Sigmoid colon (tissue), 7 donors: ENCODE data around the gene RFPL1. TPM values are rescaled to one million over a fixed set of nuclear protein-coding genes. Genes with fewer than 3 reads are reported as not detected.
A peak's percentile ranks its signal among the peaks of the same experiment; 100 is the strongest.

Experiments
- DNase-seq: peaks from one replicate; pipeline ENCODE4 v3.0.0-alpha.2; 2019
- H3K27ac ChIP-seq, 4 donors: fragments of 200-600 bp; sonication (generic); one replicate each; pipeline ENCODE4 v1.5.1; 2016 to 2019; ENCODE audit warnings: mild to moderate bottlenecking in 1 of 4
- H3K27me3 ChIP-seq, 3 donors: fragments of 200-600 bp; sonication (generic); one replicate each; pipeline ENCODE4 v1.5.1; 2019; ENCODE audit warnings: mild to moderate bottlenecking in 1 of 3
- H3K36me3 ChIP-seq, 4 donors: fragments of 200-600 bp; sonication (generic); one replicate each; pipeline ENCODE4 v1.5.1; 2016 to 2019
- H3K4me1 ChIP-seq, 4 donors: fragments of 200-600 bp; sonication (generic); one replicate each; pipeline ENCODE4 v1.5.1; 2017 to 2019
- H3K4me3 ChIP-seq, 4 donors: fragments of 200-600 bp; sonication (generic); one replicate each; pipeline ENCODE4 v1.5.1; 2017 to 2019; ENCODE audit warnings: mild to moderate bottlenecking in 2 of 4, moderate library complexity in 1 of 4
- H3K9me3 ChIP-seq, 4 donors: fragments of 200-600 bp in 3 of 4; sonication (generic) in 3 of 4; one replicate each; pipeline versions ENCODE4 v1.5.1 to v1.6.1; 2013 to 2019
- CTCF ChIP-seq, 4 experiments: fragments of 450-650 bp in 3 of 4; fragments of 200-600 bp in 1 of 4; IDR thresholded peaks; one replicate each; pipeline ENCODE4 v1.5.1; 2016 to 2019; ENCODE audit warnings: antibody characterized with exemption in 4 of 4, mild to moderate bottlenecking in 3 of 4, moderate library complexity in 2 of 4
- EP300 ChIP-seq, 4 donors: sonication (generic); formaldehyde crosslinking; IDR thresholded peaks; one replicate each; pipeline ENCODE4 v1.6.1; 2017; ENCODE audit warnings: antibody characterized with exemption in 4 of 4
- POLR2A ChIP-seq, 2 donors: fragments of 450-650 bp; IDR thresholded peaks; one replicate each; pipeline ENCODE4 v1.6.1; 2016; ENCODE audit warnings: antibody characterized with exemption in 2 of 2, mild to moderate bottlenecking in 2 of 2, moderate library complexity in 2 of 2
- POLR2AphosphoS5 ChIP-seq, 4 donors: sonication (generic); formaldehyde crosslinking; IDR thresholded peaks; one replicate each; pipeline ENCODE4 v1.6.1; 2017; ENCODE audit warnings: antibody characterized with exemption in 4 of 4
- WGBS, 2 donors: extraction: QIAGEN DNeasy Blood & Tissue Kit; methylation state at CpG; one replicate each; pipeline ENCODE4 v1.1.7; 2013; 5-methylcytosine and 5-hydroxymethylcytosine counted together
- intact Hi-C: fragments of 100-400 bp; cut with DNase I; formaldehyde crosslinking; loops from one replicate; pipeline ENCODE4 v1.15.1; 2023
- polyA plus RNA-seq, 3 donors: library from polyadenylated mRNA; stranded (reverse); fragments of 200-250 nt; gene quantifications; one replicate each; pipeline ENCODE4 v1.2.3, GENCODE V29; 2013
- total RNA-seq, 4 donors: library from RNA; depleted of rRNA; stranded (reverse); fragments of >200 nt; gene quantifications; one replicate each; pipeline ENCODE4 v1.1.0, GENCODE V29; 2016
- donor health status: healthy with polysubstance abuse.
- donor health status: Bipolar disorder and iron deficiency.
- donor health status: healthy.

Gene RFPL1
- total and polyA plus RNA-seq, 7 donors: not detected

DNA sequence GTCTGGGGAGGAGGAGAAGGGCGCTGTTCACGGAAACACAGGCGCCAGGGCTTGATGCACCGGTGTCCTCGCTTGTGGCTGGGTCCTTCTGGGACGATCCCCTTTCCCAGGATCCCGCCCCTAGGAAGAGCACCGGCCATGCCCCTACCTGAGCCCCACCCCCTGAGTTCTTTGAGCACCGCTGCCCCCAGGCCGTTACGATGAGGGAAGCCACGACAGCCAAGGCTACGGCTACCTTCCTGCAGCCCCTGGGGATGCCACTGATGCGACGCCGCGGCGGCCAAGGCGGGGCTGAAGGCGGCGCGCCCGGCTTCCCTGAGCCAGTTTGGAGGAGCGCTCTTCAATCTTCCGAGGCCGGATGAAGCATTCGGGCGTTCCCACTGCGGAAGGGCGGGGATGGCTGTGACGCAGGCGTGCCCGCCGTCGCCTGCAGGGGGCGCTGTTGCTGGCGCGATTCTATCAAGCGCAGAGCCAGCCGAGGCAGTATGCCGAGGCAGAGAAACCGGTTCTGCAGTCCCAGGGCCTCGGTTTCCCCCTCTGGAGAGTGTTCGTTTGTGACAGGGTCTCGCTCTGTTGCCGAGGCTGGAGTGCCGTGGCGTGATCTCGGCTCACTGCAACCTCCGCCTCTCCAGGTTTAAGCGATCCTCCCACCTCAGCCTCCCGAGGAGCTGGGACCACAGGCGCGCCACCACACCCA is 31.9 kb downstream of the RFPL1 start:
- intact Hi-C loops: no loop called here
- peaks cover 0 to 23% (median 16%) of the 10 kb centered on the region in 3 donors for H3K27me3 ChIP-seq
- no peaks in the 10 kb centered on the region for H3K9me3 ChIP-seq
- peaks cover 0 to 10% (median 8%) of the 10 kb centered on the region in 4 donors for H3K4me1 ChIP-seq
- peak overlapping the region in 2 of 4 donors; percentile 22 to 36 for H3K4me3 ChIP-seq
- peak; percentile 72 for DNase-seq
- H3K36me3 ChIP-seq: no peaks in the 10 kb centered on the region
- no peak overlapping the region for H3K27ac ChIP-seq
- TF ChIP-seq CTCF (IDR thresholded peaks at IDR 0.05): peak; percentile 40 to 62 (median 58)
- no peak for TF ChIP-seq POLR2AphosphoS5 (IDR thresholded peaks at IDR 0.05)
- 11 to 20% methylated on average over 54 of the region's 54 CpGs for WGBS, 2 donors

GRCh38 chr22:29473001-29473400 is 34.6 kb downstream of the RFPL1 start:
- no peak for TF ChIP-seq CTCF (IDR thresholded peaks at IDR 0.05)
- WGBS, 2 donors: 73 to 75% methylated on average over 5 of the region's 5 CpGs
- Histone ChIP-seq H3K27ac (no peak overlapping the region), H3K9me3 (no peaks in the 10 kb centered on the region), H3K36me3 (no peaks in the 10 kb centered on the region), H3K27me3 (peaks cover 0 to 30% (median 22%) of the 10 kb centered on the region in 3 donors), H3K4me1 (peaks cover 0 to 10% (median 9%) of the 10 kb centered on the region in 4 donors), H3K4me3 (no peak overlapping the region)
- intact Hi-C loops: no loop called here
- DNase-seq: no peak

- Histone ChIP-seq H3K36me3 (no peaks in the 10 kb centered on the region), H3K27me3 (peaks cover 19 to 44% (median 34%) of the 10 kb centered on the region in 3 donors), H3K4me1 (peaks cover 0 to 23% (median 20%) of the 10 kb centered on the region in 4 donors), H3K4me3 (no peak overlapping the region), H3K9me3 (no peaks in the 10 kb centered on the region), H3K27ac (no peak overlapping the region)
- WGBS, 2 donors: 71 to 91% methylated on average over 8 of the region's 8 CpGs
- intact Hi-C loops: no loop called here
- DNase-seq: no peak
- no peak for TF ChIP-seq POLR2AphosphoS5 (IDR thresholded peaks at IDR 0.05)
- TF ChIP-seq CTCF (IDR thresholded peaks at IDR 0.05): no peak
- TF ChIP-seq EP300 (IDR thresholded peaks at IDR 0.05): no peak
- no peak for TF ChIP-seq POLR2A (IDR thresholded peaks at IDR 0.05)
Measured at GRCh38 chr22:29475550-29475949, 37.2 kb downstream of the RFPL1 start.

DNA sequence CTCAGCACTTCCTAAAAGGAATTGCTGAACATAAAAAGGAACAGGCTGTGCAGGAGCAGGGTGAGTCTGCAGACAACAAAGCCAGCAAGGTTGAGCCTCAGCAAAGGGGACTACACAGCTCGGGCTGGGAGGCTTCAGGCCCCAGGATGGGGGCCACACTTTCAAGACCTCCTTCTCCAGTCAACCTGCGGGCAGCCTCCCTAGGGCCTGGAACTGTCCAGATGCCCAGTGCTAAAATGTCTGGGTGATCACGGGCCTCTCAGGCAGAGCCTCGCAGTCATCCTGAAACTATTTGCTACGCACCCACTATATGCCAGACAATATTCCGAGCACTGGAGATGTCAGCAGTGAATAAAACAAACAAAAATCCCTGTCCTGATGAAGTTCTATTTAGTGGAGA is 37.7 kb downstream of the RFPL1 start:
- Histone ChIP-seq H3K27me3 (peaks cover 25 to 44% (median 38%) of the 10 kb centered on the region in 3 donors), H3K27ac (no peak overlapping the region), H3K4me1 (peaks cover 0 to 27% (median 24%) of the 10 kb centered on the region in 4 donors), H3K9me3 (no peaks in the 10 kb centered on the region), H3K36me3 (no peaks in the 10 kb centered on the region), H3K4me3 (no peak overlapping the region)
- no peak for TF ChIP-seq EP300 (IDR thresholded peaks at IDR 0.05)
- no peak for TF ChIP-seq POLR2AphosphoS5 (IDR thresholded peaks at IDR 0.05)
- TF ChIP-seq POLR2A (IDR thresholded peaks at IDR 0.05): no peak
- TF ChIP-seq CTCF (IDR thresholded peaks at IDR 0.05): no peak
- no peak for DNase-seq
- intact Hi-C loops: no loop called here
- WGBS, 2 donors: 52 to 61% methylated on average over 6 of the region's 6 CpGs
